ENCODE measurements around the gene SPACDR.
"Not testable (repeated sequence)": the region's sequence is repeated elsewhere in the genome, so short reads cannot be mapped to it uniquely, and the experiment has no call there.

SPACDR gene

GRCh38 chr7:100465299-100465698 lies 1.2 kb upstream of the SPACDR start:
- DNase-seq: no peak

- DNase-seq: no peak
Measured at GRCh38 chr7:100464791-100465190, 731 bp upstream of the SPACDR start.

- DNase-seq: no peak
Measured at GRCh38 chr7:100457033-100457432, 7.0 kb downstream of the SPACDR start.

GRCh38 chr7:100456562-100456961 lies 7.5 kb downstream of the SPACDR start:
- no peak for DNase-seq

- no peak for DNase-seq
Measured at GRCh38 chr7:100455206-100455605, 8.9 kb downstream of the SPACDR start.

GRCh38 chr7:100453854-100454253 lies 10.2 kb downstream of the SPACDR start:
- DNase-seq: not testable (repeated sequence)

GRCh38 chr7:100452513-100452912 lies 11.5 kb downstream of the SPACDR start:
- no peak for DNase-seq

- no peak for DNase-seq
Measured at GRCh38 chr7:100449190-100449795, 14.8 kb downstream of the SPACDR start.

GRCh38 chr7:100447363-100447762 lies 16.7 kb downstream of the SPACDR start:
- not testable (repeated sequence) for DNase-seq

- no peak for DNase-seq
Measured at GRCh38 chr7:100446040-100446439, 18.0 kb downstream of the SPACDR start.

- DNase-seq: no peak
Measured at GRCh38 chr7:100444311-100445278, 19.5 kb downstream of the SPACDR start.

GRCh38 chr7:100443096-100443840 lies 20.8 kb downstream of the SPACDR start:
- no peak for DNase-seq

- no peak for DNase-seq
Measured at GRCh38 chr7:100441641-100442535, 22.2 kb downstream of the SPACDR start.

- not testable (repeated sequence) for DNase-seq
Measured at GRCh38 chr7:100439244-100439643, 24.8 kb downstream of the SPACDR start.

GRCh38 chr7:100438731-100439130 lies 25.3 kb downstream of the SPACDR start:
- not testable (repeated sequence) for DNase-seq

GRCh38 chr7:100438172-100438571 lies 25.9 kb downstream of the SPACDR start:
- DNase-seq: no peak

- no peak for DNase-seq
Measured at GRCh38 chr7:100437150-100438100, 26.6 kb downstream of the SPACDR start.

GRCh38 chr7:100435401-100436304 lies 28.4 kb downstream of the SPACDR start:
- peak in 2 of 4 experiments; percentile 22 to 36 for DNase-seq

GRCh38 chr7:100434297-100435144 lies 29.5 kb downstream of the SPACDR start:
- DNase-seq: no peak
